HG03442 (cell line): ENCODE data around the gene NCAPD2.

Source experiments
- ATAC-seq: cut with Tn5 transposase; IDR thresholded peaks from one replicate; pipeline ENCODE4 v1.9.1; 2021; ENCODE audit warnings: mild to moderate bottlenecking, moderate library complexity; ENCODE audit not compliant: unreplicated experiment

Gene NCAPD2

DNA sequence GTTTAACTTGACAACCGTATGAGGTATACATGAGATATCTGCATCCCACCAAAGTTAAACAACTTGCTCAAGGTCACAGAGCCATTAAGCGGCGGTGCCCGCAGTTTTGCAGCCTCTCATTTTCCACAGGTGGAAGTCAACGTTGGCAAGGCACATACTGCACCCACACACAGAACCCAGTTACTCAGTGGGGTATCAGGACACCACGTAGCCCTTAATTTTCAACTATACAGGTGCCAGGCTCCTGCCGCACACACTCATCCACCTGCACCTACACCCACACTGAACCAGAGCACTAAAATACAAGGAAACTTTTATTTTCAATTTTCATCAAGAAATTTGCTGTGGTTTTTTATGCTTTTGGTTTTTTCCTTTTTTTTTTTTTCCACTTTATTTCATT is 75.9 kb downstream of the NCAPD2 start:
- no peak for ATAC-seq

DNA sequence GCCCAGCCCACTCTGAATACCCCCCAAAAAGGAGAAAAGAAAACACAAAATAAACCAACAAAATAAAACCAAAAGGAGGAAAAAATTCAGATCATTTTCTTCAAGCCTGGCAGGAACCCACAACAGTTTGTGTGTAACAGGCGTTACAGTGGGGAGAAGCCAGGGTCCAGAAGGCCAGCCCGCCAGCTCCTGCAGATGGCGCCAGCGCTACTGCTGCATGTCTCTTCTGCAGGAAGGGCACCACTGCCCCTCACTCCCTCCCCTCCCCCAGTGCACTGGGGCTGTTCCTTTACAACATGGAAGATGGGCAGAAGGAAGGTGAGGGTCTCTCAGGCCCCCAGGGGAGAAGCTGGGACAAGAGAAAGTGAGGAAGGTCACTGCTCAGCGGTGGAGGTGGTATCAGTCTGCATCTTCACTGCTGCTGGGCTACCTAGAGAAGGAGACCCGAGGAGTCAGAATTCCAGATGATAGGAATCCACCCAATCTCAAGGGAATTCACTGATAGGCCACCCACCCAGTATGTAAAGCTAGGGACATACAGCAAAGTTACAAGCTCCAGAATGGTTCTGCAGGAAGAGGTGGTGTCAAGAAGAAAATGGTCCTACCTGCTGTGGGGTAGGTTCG is 76.5 kb downstream of the NCAPD2 start:
- no peak for ATAC-seq

DNA sequence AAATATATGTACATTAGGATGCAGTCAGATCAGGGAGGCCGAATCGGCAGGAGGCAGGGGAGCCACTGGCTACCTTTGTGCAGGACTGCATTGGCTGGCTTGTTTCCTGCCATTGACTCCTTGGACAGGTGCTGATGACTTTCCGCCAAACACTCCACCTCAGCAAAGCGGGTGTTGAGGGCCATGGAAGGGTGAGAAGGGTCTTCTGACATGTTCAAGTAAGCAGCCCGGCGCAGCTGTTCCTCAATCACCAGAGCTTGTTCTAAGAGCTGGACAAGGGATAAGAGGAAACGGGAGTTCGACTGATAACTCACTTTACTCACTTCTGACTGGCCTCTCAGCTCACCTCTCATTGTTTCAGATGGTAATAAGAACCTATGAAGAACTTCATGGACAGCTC is 79.1 kb downstream of the NCAPD2 start:
- no peak for ATAC-seq

DNA sequence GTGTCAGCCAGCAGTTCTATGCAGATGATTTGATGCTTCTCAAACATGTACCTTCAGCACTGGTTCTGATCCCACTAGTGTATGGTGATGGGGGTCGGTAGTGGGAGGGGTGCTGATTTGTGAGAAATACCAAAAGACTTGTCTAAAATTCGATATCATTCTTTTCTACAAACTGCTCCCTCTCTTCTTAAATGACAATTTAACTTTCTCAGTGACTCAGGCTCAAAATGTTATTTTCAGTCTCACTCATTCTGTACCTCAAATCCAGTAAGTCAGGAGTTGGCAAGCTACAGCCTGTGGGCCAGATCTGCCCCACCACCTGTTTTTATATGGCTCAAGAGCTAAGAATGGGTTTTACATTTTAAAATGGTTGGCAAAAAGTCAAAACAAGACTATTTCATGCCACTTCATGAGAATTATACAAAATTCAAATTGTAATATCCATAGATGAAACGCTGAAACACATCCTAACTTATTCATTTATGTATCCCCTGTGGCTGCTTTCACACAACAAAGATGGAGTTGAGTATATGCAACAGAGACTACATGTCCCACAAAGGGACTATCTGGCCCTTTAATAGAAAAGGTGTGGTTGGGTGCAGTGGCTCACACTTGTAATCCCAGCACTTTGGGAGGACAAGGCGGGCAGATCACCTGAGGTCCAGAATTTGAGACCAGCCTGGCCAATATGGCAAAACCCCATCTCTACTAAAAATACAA is 80.8 kb downstream of the NCAPD2 start:
- no peak for ATAC-seq

DNA sequence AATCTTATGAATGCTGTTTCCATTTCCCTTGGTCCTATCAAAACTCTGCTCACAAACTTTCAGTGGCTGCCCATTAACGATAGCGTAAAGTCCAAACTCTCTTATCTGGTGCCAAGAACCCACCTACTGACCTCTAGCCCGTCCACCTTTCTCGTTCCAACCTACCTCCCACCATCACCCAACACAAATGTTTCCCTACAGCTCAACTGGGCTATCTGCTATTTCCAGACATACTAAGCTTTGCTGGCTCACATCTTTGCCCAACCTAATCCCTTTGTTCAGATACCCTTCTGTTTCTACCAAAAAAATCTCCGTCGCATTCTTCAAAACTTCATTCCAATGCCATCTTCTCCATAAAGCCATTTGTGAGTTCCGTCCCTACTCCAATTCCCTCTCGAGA is 81.7 kb downstream of the NCAPD2 start:
- no peak for ATAC-seq
